Heart left ventricle (tissue), 16 donors: ENCODE data around the gene WDCP. TPM values are rescaled to one million over a fixed set of nuclear protein-coding genes. Genes with fewer than 3 reads are reported as not detected.

ENCODE experiments used
- ATAC-seq, 4 donors: fragments of 200-7000 bp; cut with Tn5 transposase; one replicate each; pipeline ENCODE4 v1.9.1; 2020 to 2022; ENCODE audit warnings: moderate library complexity in 4 of 4, mild to moderate bottlenecking in 3 of 4, moderate number of reproducible peaks in 1 of 4
- DNase-seq, 5 donors: peaks; one replicate each; pipeline ENCODE4 v3.0.0-alpha.2; 2020
- H3K27ac ChIP-seq, 12 donors: fragments of 200-600 bp; sonication (generic) in 4 of 12; one replicate each; pipeline versions ENCODE4 v1.5.0 to v1.8.0; 2016 to 2022; ENCODE audit warnings: mild to moderate bottlenecking in 2 of 12
- H3K27me3 ChIP-seq, 9 donors: fragments of 200-600 bp; sonication (generic) in 2 of 9; one replicate each; pipeline versions ENCODE4 v1.5.1 to v1.8.0; 2016 to 2022; ENCODE audit warnings: mild to moderate bottlenecking in 3 of 9
- H3K36me3 ChIP-seq, 9 donors: fragments of 200-600 bp; sonication (generic) in 2 of 9; one replicate each; pipeline versions ENCODE4 v1.5.0 to v1.8.0; 2018 to 2022; ENCODE audit warnings: mild to moderate bottlenecking in 2 of 9
- H3K4me1 ChIP-seq, 12 donors: fragments of 200-600 bp; sonication (generic) in 4 of 12; one replicate each; pipeline versions ENCODE4 v1.5.0 to v1.8.0; 2016 to 2022; ENCODE audit warnings: mild to moderate bottlenecking in 3 of 12
- H3K4me3 ChIP-seq, 12 donors: fragments of 200-600 bp; sonication (generic) in 4 of 12; one replicate each; pipeline versions ENCODE4 v1.5.0 to v1.8.0; 2017 to 2022; ENCODE audit warnings: mild to moderate bottlenecking in 9 of 12, moderate library complexity in 4 of 12
- H3K9me3 ChIP-seq, 12 donors: fragments of 200-600 bp; sonication (generic) in 4 of 12; one replicate each; pipeline versions ENCODE4 v1.5.0 to v1.8.0; 2016 to 2022; ENCODE audit warnings: mild to moderate bottlenecking in 1 of 12
- CTCF ChIP-seq, 12 donors: fragments of 200-600 bp; sonication (generic) in 4 of 12; IDR thresholded peaks; one replicate each; pipeline versions ENCODE4 v1.5.0 to v1.8.0; 2018 to 2022; ENCODE audit warnings: antibody characterized with exemption in 12 of 12, mild to moderate bottlenecking in 5 of 12
- POLR2A ChIP-seq, 2 donors: fragments of 450-650 bp; IDR thresholded peaks; one replicate each; pipeline ENCODE4 v1.6.1; 2017; ENCODE audit warnings: antibody characterized with exemption in 2 of 2, mild to moderate bottlenecking in 2 of 2, moderate library complexity in 2 of 2
- WGBS, 4 donors: extraction: QIAGEN DNeasy Blood & Tissue Kit in 2 of 4; methylation state at CpG; one replicate each; pipeline versions ENCODE4 v1.1.5 to v1.1.7; 2013 to 2018; 5-methylcytosine and 5-hydroxymethylcytosine counted together
- intact Hi-C, 10 donors: fragments of 100-400 bp; cut with DNase I; formaldehyde crosslinking; loops; one replicate each; pipeline versions ENCODE4 v1.11.1 to v1.14.2; 2022
- polyA plus RNA-seq, 2 donors: library from polyadenylated mRNA; stranded (reverse); fragments of 200-250 nt; gene quantifications; one replicate each; pipeline ENCODE4 v1.2.3, GENCODE V29; 2013
- total RNA-seq, 9 donors: library from RNA; depleted of rRNA in 2 of 9; stranded (reverse); fragments of >200 nt in 2 of 9; fragmentation: NEBNext Ultra II Directional in 3 of 9; extraction: Animal tissue kit (Norgen Biotek cat#: 25700) in 3 of 9; gene quantifications; one replicate each; pipeline versions ENCODE4 v1.1.0 to v1.2.4, GENCODE V29; 2016 to 2023
- donor health status: ischemic (EF 13 %, LVEDD 7.1; RV severe dilation, severe dysfunction).
- donor health status: healthy with polysubstance abuse.
- donor health status: DM: no; HTN: yes; CAD: no.
- donor health status: DM: no; HTN: no; CAD: no.
- donor health status: ischemic (EF 25% LVEDD 6.9; RV normal size, moderate dysfunction).
- donor health status: ischemic (EF 25% LVEDD 5.7; RV mildly dilated, moderate dysfunction).
- donor health status: healthy.
- donor health status: DM: yes; HTN: yes; CAD: no.
- donor health status: ischemic (EF 35%, LVEDD 5.7; RV mildly dilated, moderate dysfunction).
- donor health status: nonischemic (EF 11% LVEDD 7.7; RV severe dilation, severe dysfunction).
- donor health status: DM: yes; HTN: yes; CAD: no.
- donor health status: PGD.
- donor health status: ischemic (EF 29% LVEDD 5.4; RV normal size, mild dysfunction).
- donor health status: nonischemic (EF 23%, LVEDD 6.1; RV moderate dilation, normal function).

Gene WDCP
- total and polyA plus RNA-seq, 11 donors: 1.9 to 9.8 (median 5.9) TPM

DNA sequence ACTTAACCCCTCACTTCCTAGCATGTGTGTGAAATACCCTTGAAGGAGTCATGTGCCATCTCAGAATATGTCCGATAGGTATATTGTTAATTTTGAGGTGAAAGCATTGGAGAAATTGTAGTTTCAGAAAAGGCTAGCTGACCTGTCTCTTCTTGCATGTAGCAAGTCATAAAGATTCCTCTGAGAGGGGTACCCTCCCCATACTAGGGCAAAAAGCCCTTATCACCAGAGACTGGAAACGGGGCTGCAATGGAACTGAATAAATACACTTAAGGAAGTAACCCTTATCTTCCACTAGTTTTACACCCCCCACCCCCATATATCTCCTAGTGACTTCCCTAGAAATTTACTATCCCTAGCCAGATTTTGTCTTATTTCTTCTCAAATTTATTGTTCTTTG, 30.7 kb upstream of the WDCP start:
- WGBS, 4 donors: 68 to 82% (median 72%) methylated on average over 2 of the region's 2 CpGs
- no peak for ATAC-seq
- Histone ChIP-seq H3K27me3 (no peaks in the 10 kb centered on the region), H3K9me3 (no peaks in the 10 kb centered on the region), H3K4me1 (peaks cover 0 to 35% (median 15%) of the 10 kb centered on the region in 12 donors), H3K36me3 (peaks cover 0 to 56% (median 45%) of the 10 kb centered on the region in 9 donors), H3K4me3 (peak overlapping the region in 7 of 12 donors; percentile 75 to 95 (median 82)), H3K27ac (peak overlapping the region in 8 of 12 donors; percentile 83 to 94 (median 88))
- intact Hi-C loops: loop anchor here in 5 of 10 donors (2.0 to 10.0 kb wide), 5 partner anchors 31 to 253 kb away; partner anchors contain the start of genes ATAD2B (in 4 of the 5) and WDCP (in 1 of the 5)
- TF ChIP-seq CTCF (IDR thresholded peaks at IDR 0.05) (no peak), POLR2A (IDR thresholded peaks at IDR 0.05) (no peak)
- no peak for DNase-seq

DNA sequence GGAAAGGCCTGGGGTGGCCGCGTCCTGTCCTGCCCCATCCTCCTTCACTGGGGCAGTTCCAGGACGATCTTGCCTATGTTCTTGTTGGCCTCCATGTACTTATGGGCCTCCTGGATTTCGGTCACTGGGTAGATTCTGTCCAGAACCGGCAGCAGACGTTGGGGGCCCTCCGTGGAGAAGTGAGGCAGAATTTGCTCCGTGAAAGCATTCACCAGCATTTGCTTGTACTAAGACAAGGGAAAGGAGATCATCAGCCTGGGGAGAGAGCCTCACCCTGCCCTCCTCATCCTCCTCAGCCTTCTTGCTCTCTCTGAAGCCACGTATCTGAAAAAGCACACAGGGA, 30.3 kb upstream of the WDCP start:
- no peak for TF ChIP-seq POLR2A (IDR thresholded peaks at IDR 0.05)
- TF ChIP-seq CTCF (IDR thresholded peaks at IDR 0.05): no peak
- 16 to 26% (median 18%) methylated on average over 7 to 9 of the region's 9 CpGs for WGBS, 4 donors
- intact Hi-C loops: loop anchor here in 5 of 10 donors (2.0 to 10.0 kb wide), 5 partner anchors 31 to 253 kb away; partner anchors contain the start of genes ATAD2B (in 4 of the 5) and WDCP (in 1 of the 5)
- Histone ChIP-seq H3K4me1 (peaks cover 0 to 31% (median 15%) of the 10 kb centered on the region in 12 donors), H3K27me3 (no peaks in the 10 kb centered on the region), H3K9me3 (no peaks in the 10 kb centered on the region), H3K27ac (peak overlapping the region; percentile 42 to 94 (median 87)), H3K36me3 (peaks cover 0 to 56% (median 45%) of the 10 kb centered on the region in 9 donors), H3K4me3 (peak overlapping the region in 11 of 12 donors; percentile 48 to 95 (median 82))
- ATAC-seq (no peak), DNase-seq (peak in 1 of 5 donors; percentile 28)

DNA sequence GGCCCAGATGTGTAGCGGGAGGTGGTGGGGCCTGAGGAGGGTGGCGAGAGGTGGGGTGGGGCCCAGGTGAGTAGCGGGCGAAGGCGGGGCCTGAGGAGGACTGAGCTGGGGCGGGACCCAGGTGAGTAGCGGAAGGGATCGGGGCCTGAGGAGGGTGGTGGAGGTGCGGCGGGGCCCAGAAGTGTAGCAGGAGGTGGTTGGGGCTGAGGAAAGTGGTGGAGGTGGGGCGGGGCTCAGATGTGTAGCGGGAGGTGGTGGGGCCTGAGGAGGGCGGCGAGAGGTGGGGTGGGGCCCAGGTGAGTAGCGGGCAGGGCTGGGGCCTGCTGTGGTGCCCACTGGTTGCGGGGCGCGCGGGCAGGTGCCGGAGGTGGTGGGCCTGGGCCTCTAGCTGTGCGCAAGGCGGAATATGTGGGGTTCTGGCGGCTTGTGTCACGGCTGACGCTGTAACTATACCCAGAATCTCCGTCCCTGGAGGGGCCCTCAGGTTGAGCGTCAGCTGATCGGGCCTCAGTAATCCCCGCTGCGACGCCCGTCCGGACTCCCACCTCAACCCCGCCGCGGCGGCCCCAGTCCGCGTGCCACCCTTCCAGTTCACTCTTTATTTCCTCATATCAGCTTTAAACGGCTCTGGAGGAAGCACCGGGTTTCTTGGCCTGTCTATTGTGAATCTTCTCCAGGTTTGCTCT, 29.8 kb upstream of the WDCP start:
- intact Hi-C loops: loop anchor here in 6 of 10 donors (1.0 to 10.0 kb wide), 6 partner anchors 30 to 252 kb away; partner anchors contain the start of genes ATAD2B (in 5 of the 6) and WDCP (in 1 of the 6)
- Histone ChIP-seq H3K9me3 (no peaks in the 10 kb centered on the region), H3K4me3 (peak overlapping the region; percentile 33 to 95 (median 81)), H3K4me1 (peaks cover 0 to 28% (median 15%) of the 10 kb centered on the region in 12 donors), H3K36me3 (peaks cover 0 to 56% (median 45%) of the 10 kb centered on the region in 9 donors), H3K27me3 (no peaks in the 10 kb centered on the region), H3K27ac (peak overlapping the region; percentile 42 to 94 (median 87))
- ATAC-seq (peak in 2 of 4 donors; percentile 0 to 3), DNase-seq (peak in 1 of 5 donors; percentile 71)
- WGBS, 4 donors: 4 to 5% (median 4%) methylated on average over 38 to 41 of the region's 41 CpGs
- TF ChIP-seq CTCF (IDR thresholded peaks at IDR 0.05): no peak
- no peak for TF ChIP-seq POLR2A (IDR thresholded peaks at IDR 0.05)
